ENCODE results near the gene CLDN2. TPM values are rescaled to one million over a fixed set of nuclear protein-coding genes. Genes with fewer than 3 reads are reported as not detected.

Gene CLDN2
- total and polyA plus RNA-seq, 2 experiments from 2014 or later = 0.09 to 0.66 TPM

- Histone ChIP-seq H3K4me3 (no peak overlapping the region), H3K27ac (peak overlapping the region; percentile 26), H3K4me1 (ENCODE audit: low read depth) (peaks cover 16% of the 10 kb centered on the region), H3K36me3 (no peaks in the 10 kb centered on the region), H3K27me3 (no peaks in the 10 kb centered on the region), H3K9me3 (ENCODE audit: low read depth) (no peaks in the 10 kb centered on the region)
- DNase-seq (ENCODE audit: low read depth in 1 of 2, low spot score in 1 of 2) = no peak
- no peak for TF ChIP-seq CTCF (IDR thresholded peaks at IDR 0.05; ENCODE audit: low read depth, low read length)
Observed at GRCh38 chrX:106903856-106904528, 16.2 kb upstream of the CLDN2 start.

- H3K27ac ChIP-seq = no peak overlapping the region
- H3K27me3 ChIP-seq = no peaks in the 10 kb centered on the region
- H3K4me1 ChIP-seq (ENCODE audit: low read depth) = peaks cover 9% of the 10 kb centered on the region
- no peak for DNase-seq (ENCODE audit: low read depth in 1 of 2, low spot score in 1 of 2)
- TF ChIP-seq CTCF (IDR thresholded peaks at IDR 0.05; ENCODE audit: low read depth, low read length) = no peak
- no peaks in the 10 kb centered on the region for H3K9me3 ChIP-seq (ENCODE audit: low read depth)
- no peak overlapping the region for H3K4me3 ChIP-seq
- no peaks in the 10 kb centered on the region for H3K36me3 ChIP-seq
Observed at GRCh38 chrX:106905064-106905708, 15.0 kb upstream of the CLDN2 start.

GRCh38 chrX:106906361-106906760 lies 13.8 kb upstream of the CLDN2 start:
- H3K27me3 ChIP-seq = no peaks in the 10 kb centered on the region
- peak; percentile 23 to 45 for DNase-seq (ENCODE audit: low read depth in 1 of 2, low spot score in 1 of 2)
- no peak overlapping the region for H3K27ac ChIP-seq
- H3K9me3 ChIP-seq (ENCODE audit: low read depth) = no peaks in the 10 kb centered on the region
- TF ChIP-seq CTCF (IDR thresholded peaks at IDR 0.05; ENCODE audit: low read depth, low read length) = no peak
- no peaks in the 10 kb centered on the region for H3K36me3 ChIP-seq
- peaks cover 9% of the 10 kb centered on the region for H3K4me1 ChIP-seq (ENCODE audit: low read depth)
- no peak overlapping the region for H3K4me3 ChIP-seq

- H3K27ac ChIP-seq = no peak overlapping the region
- no peaks in the 10 kb centered on the region for H3K4me1 ChIP-seq (ENCODE audit: low read depth)
- peak in 1 of 2 donors; percentile 39 for DNase-seq (ENCODE audit: low read depth in 1 of 2, low spot score in 1 of 2)
- no peak overlapping the region for H3K4me3 ChIP-seq
- H3K9me3 ChIP-seq (ENCODE audit: low read depth) = no peaks in the 10 kb centered on the region
- no peak for TF ChIP-seq CTCF (IDR thresholded peaks at IDR 0.05; ENCODE audit: low read depth, low read length)
- no peaks in the 10 kb centered on the region for H3K36me3 ChIP-seq
- H3K27me3 ChIP-seq = no peaks in the 10 kb centered on the region
Observed at GRCh38 chrX:106912864-106913263, 7.3 kb upstream of the CLDN2 start.

GRCh38 chrX:106917830-106918500 lies 2.2 kb upstream of the CLDN2 start:
- peaks cover 25% of the 10 kb centered on the region for H3K4me1 ChIP-seq (ENCODE audit: low read depth)
- H3K27ac ChIP-seq = no peak overlapping the region
- peak in 1 of 2 donors; percentile 80 for DNase-seq (ENCODE audit: low read depth in 1 of 2, low spot score in 1 of 2)
- H3K36me3 ChIP-seq = no peaks in the 10 kb centered on the region
- H3K4me3 ChIP-seq = no peak overlapping the region
- no peaks in the 10 kb centered on the region for H3K27me3 ChIP-seq
- TF ChIP-seq CTCF (IDR thresholded peaks at IDR 0.05; ENCODE audit: low read depth, low read length) = no peak
- H3K9me3 ChIP-seq (ENCODE audit: low read depth) = no peaks in the 10 kb centered on the region
